A673 (cell line): ENCODE results near the gene PYROXD2. TPM values are rescaled to one million over a fixed set of nuclear protein-coding genes. Genes with fewer than 3 reads are reported as not detected.

Source experiments
- BruUV-seq: library from RNA; stranded (reverse); fragments of 400-500 nt; replicated peaks from 2 replicates; lab custom pipeline; 2021; lab: Mats Ljungman, UMichigan
- CTCF ChIA-PET: fragments of 300-600 bp; sonication (Branson Sonifier 250); formaldehyde crosslinking; loops from one replicate; lab custom pipeline; 2022; ENCODE audit warnings: antibody characterized with exemption; lab: Charles Lee
- POLR2A ChIA-PET: fragments of 300-600 bp; sonication (Branson Sonifier 250); formaldehyde crosslinking; loops from one replicate; lab custom pipeline; 2022; ENCODE audit warnings: antibody characterized with exemption; ENCODE audit not compliant: low non-redundant PET; lab: Charles Lee
- DNase-seq: peaks from one replicate; pipeline ENCODE4 v3.0.0-alpha.2; 2015; ENCODE audit warnings: low spot score
- H3K27ac ChIP-seq: fragments of 200-600 bp; sonication (generic); 2 replicates; pipeline ENCODE4 v1.5.1; 2016; ENCODE audit warnings: mixed run types, low read depth, mild to moderate bottlenecking, mixed read lengths, antibody characterized with exemption, low read length; ENCODE audit not compliant: poor library complexity, severe bottlenecking
- H3K27me3 ChIP-seq: fragments of 200-600 bp; sonication (generic); replicated peaks from 2 replicates; pipeline ENCODE4 v1.6.1; 2017; ENCODE audit warnings: mixed run types, low read depth, mild to moderate bottlenecking, mixed read lengths, antibody characterized with exemption, low read length; ENCODE audit not compliant: insufficient read depth, poor library complexity
- H3K36me3 ChIP-seq: fragments of 200-600 bp; sonication (generic); 2 replicates; pipeline ENCODE4 v1.6.1; 2016; ENCODE audit warnings: mixed run types, mild to moderate bottlenecking, mixed read lengths, antibody characterized with exemption, low read length; ENCODE audit not compliant: insufficient read depth, poor library complexity, severe bottlenecking
- H3K4me1 ChIP-seq: fragments of 200-600 bp; sonication (generic); 2 replicates; pipeline ENCODE4 v1.6.1; 2017; ENCODE audit warnings: mixed run types, mild to moderate bottlenecking, mixed read lengths, antibody characterized with exemption, low read length; ENCODE audit not compliant: insufficient read depth, poor library complexity, severe bottlenecking
- H3K4me3 ChIP-seq: fragments of 200-600 bp; sonication (generic); 2 replicates; pipeline ENCODE4 v1.5.1; 2016; ENCODE audit warnings: low read depth, mixed run types, mild to moderate bottlenecking, mixed read lengths, low read length; ENCODE audit not compliant: poor library complexity, severe bottlenecking
- H3K9me3 ChIP-seq: fragments of 200-600 bp; sonication (generic); 2 replicates; pipeline ENCODE4 v1.6.1; 2016; ENCODE audit warnings: mixed run types, low read depth, mild to moderate bottlenecking, mixed read lengths, antibody characterized with exemption, low read length; ENCODE audit not compliant: poor library complexity, severe bottlenecking
- EZH2 ChIP-seq: fragments of 200-600 bp; sonication (generic); IDR thresholded peaks from 2 replicates; pipeline ENCODE4 v1.6.1; 2017; ENCODE audit warnings: borderline replicate concordance, low read depth, mild to moderate bottlenecking, mixed read lengths, antibody characterized with exemption, low read length; ENCODE audit not compliant: poor library complexity, severe bottlenecking
- intact Hi-C: fragments of 100-400 bp; cut with micrococcal nuclease; formaldehyde crosslinking; loops from one replicate; pipeline ENCODE4 v1.10.0; 2022; ENCODE audit not compliant: unreplicated experiment
- total RNA-seq: library from RNA; stranded (reverse); gene quantifications from 2 replicates; pipeline ENCODE4 v1.2.3, GENCODE V29; 2021
- TF ChIP-seq, protein P1 (sequence below): fragments of 300-800, 200-600 bp; sonication (generic); conservative IDR thresholded peaks from 2 replicates; pipeline ENCODE4 v1.5.1; 2017; ENCODE audit warnings: low read depth, mild to moderate bottlenecking, antibody characterized with exemption, low read length, moderate library complexity, mixed read lengths

PYROXD2 gene
- total RNA-seq, 1 experiment from 2014 or later = 4.0 TPM

DNA sequence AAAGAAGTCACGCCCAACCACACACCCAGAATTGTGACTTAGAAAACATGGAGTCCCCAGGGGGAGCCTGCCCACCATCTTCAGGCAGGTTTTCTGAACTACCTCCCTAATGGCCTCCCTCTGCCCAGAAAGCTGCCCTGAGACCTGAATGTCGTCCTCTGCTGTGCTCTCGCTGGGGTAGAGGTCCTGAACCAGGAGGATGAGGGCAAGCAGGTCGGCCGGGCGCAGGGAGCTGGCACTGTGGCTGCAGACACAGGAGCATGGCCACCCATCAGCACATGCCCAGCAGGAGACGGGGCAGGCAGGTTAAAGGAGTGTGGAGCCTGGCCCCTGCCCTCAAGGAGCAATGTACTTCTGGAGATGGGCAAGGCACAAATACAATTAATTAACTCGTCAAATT, 15.4 kb upstream of the PYROXD2 start:
- no peaks in the 10 kb centered on the region for H3K4me1 ChIP-seq
- no peak overlapping the region for H3K4me3 ChIP-seq
- intact Hi-C loops = no loop called here
- ChIA-PET CTCF (no interaction called here), POLR2A (no interaction called here)
- H3K36me3 ChIP-seq = peaks cover 7% of the 10 kb centered on the region
- no peaks in the 10 kb centered on the region for H3K27me3 ChIP-seq
- TF ChIP-seq, protein P1, sequence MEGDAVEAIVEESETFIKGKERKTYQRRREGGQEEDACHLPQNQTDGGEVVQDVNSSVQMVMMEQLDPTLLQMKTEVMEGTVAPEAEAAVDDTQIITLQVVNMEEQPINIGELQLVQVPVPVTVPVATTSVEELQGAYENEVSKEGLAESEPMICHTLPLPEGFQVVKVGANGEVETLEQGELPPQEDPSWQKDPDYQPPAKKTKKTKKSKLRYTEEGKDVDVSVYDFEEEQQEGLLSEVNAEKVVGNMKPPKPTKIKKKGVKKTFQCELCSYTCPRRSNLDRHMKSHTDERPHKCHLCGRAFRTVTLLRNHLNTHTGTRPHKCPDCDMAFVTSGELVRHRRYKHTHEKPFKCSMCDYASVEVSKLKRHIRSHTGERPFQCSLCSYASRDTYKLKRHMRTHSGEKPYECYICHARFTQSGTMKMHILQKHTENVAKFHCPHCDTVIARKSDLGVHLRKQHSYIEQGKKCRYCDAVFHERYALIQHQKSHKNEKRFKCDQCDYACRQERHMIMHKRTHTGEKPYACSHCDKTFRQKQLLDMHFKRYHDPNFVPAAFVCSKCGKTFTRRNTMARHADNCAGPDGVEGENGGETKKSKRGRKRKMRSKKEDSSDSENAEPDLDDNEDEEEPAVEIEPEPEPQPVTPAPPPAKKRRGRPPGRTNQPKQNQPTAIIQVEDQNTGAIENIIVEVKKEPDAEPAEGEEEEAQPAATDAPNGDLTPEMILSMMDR = no peak
- no peak for TF ChIP-seq EZH2
- H3K9me3 ChIP-seq = peaks cover 4% of the 10 kb centered on the region
- DNase-seq = no peak
- H3K27ac ChIP-seq = no peak overlapping the region
- no TSS peak for BruUV-seq

DNA sequence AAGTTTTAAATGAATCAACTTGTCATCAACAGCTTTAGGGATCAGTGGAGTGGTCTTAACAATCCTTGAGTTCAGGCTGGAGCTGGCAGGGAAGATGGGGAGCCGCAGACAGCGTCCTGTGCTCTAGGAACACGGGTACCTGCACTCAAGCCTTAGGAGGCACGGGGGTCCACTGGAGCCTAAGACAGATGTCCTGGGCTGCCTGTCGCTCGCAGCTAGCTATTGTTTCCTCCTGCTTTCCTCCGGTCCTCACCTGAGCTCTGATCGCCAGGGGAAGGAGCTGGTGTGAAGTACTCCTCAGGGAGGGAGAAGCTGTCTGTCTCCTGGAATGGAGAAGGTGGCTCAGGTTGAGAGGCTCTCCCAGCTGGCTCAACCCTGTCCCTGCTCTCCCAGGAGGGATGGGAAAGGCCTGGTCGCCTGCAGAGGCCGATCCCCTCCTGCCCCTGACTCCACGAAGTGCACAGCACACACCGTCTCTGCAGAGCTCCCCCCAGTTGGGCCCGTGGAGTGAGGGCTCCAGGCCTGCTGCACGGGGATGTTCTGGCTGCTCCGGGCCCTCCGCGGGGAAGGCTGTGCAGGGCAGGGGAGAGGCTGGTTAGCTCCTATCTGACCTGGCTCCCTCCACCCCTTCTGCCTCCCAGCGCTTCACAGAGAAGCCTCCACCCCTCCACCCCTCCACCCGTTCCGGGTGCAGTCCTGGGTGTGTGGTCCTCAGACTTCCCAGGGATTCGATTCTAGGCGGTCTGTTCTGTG, 14.5 kb upstream of the PYROXD2 start:
- ChIA-PET POLR2A (no interaction called here), CTCF (no interaction called here)
- no TSS peak for BruUV-seq
- intact Hi-C loops = loop anchor here (10.0 kb wide), 1 partner anchor 185 kb away; no protein-coding TSS in a partner anchor
- H3K27me3 ChIP-seq = no peaks in the 10 kb centered on the region
- no peak for DNase-seq
- no peak overlapping the region for H3K27ac ChIP-seq
- H3K4me1 ChIP-seq = no peaks in the 10 kb centered on the region
- peaks cover 4% of the 10 kb centered on the region for H3K9me3 ChIP-seq
- TF ChIP-seq, protein P1 = no peak
- no peak for TF ChIP-seq EZH2
- peaks cover 7% of the 10 kb centered on the region for H3K36me3 ChIP-seq
- H3K4me3 ChIP-seq = no peak overlapping the region

DNA sequence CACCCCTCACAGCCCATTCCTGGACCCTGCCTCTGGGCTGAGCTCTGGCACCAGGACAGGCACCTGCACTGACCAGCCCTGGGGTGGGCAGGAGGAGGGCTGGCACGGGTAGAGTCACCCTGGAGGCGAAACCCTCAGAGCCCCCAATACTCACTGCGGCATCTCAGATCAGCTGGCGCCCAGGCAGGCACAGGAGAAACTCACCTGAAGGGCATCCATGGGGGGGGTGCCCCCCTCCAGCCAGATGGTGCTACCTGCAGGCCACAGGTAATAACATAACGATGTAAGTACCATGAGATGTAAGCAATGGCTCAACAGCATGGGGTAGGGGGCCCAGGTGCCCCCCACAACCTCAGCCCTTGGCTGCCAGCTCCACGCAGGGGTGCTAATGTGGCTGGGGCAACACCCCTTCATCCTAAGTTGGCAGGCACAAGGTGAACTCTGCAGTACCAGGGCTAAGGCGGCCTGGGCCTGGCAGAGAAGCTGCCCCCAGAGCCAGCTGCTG, 12.1 kb upstream of the PYROXD2 start:
- ChIA-PET POLR2A (no interaction called here), CTCF (no interaction called here)
- TF ChIP-seq, protein P1 = no peak
- no peak for TF ChIP-seq EZH2
- BruUV-seq = no TSS peak
- peaks cover 3% of the 10 kb centered on the region for H3K36me3 ChIP-seq
- no peaks in the 10 kb centered on the region for H3K27me3 ChIP-seq
- H3K9me3 ChIP-seq = peaks cover 1% of the 10 kb centered on the region
- no peak overlapping the region for H3K4me3 ChIP-seq
- no peaks in the 10 kb centered on the region for H3K4me1 ChIP-seq
- intact Hi-C loops = loop anchor here (10.0 kb wide), 1 partner anchor 182 kb away; no protein-coding TSS in a partner anchor
- H3K27ac ChIP-seq = no peak overlapping the region
- no peak for DNase-seq
